Measurements from ENCODE around the gene RBM39. TPM values are rescaled to one million over a fixed set of nuclear protein-coding genes. Genes with fewer than 3 reads are reported as not detected.
"Not testable (repeated sequence)": the region's sequence is repeated elsewhere in the genome, so short reads cannot be mapped to it uniquely, and the experiment has no call there.

The RBM39 gene
- polyA plus RNA-seq, 1 of the 3 experiments (the other 2 are of a cell fraction), result 68.4 TPM

- TF ChIP-seq GATA2 (CRISPR knock-in tag; IDR thresholded peaks at IDR 0.05) (no peak), IRF3 (IDR thresholded peaks at IDR 0.05; ENCODE audit: low read depth, low read length) (no peak), FOXM1 (IDR thresholded peaks at IDR 0.05; ENCODE audit: low read depth) (no peak), MEF2A (IDR thresholded peaks at IDR 0.05; ENCODE audit: borderline replicate concordance, low read depth) (no peak), EP300 (IDR thresholded peaks at IDR 0.05; ENCODE audit: borderline replicate concordance in 1 of 2, low read depth in 1 of 2, low read length in 1 of 2) (no peak), RAD21 (IDR thresholded peaks at IDR 0.05; ENCODE audit: low read length) (no peak), FOXJ3 (CRISPR knock-in tag; IDR thresholded peaks at IDR 0.05) (no peak), JUND (IDR thresholded peaks at IDR 0.05) (no peak)
- TF ChIP-seq, protein P1, sequence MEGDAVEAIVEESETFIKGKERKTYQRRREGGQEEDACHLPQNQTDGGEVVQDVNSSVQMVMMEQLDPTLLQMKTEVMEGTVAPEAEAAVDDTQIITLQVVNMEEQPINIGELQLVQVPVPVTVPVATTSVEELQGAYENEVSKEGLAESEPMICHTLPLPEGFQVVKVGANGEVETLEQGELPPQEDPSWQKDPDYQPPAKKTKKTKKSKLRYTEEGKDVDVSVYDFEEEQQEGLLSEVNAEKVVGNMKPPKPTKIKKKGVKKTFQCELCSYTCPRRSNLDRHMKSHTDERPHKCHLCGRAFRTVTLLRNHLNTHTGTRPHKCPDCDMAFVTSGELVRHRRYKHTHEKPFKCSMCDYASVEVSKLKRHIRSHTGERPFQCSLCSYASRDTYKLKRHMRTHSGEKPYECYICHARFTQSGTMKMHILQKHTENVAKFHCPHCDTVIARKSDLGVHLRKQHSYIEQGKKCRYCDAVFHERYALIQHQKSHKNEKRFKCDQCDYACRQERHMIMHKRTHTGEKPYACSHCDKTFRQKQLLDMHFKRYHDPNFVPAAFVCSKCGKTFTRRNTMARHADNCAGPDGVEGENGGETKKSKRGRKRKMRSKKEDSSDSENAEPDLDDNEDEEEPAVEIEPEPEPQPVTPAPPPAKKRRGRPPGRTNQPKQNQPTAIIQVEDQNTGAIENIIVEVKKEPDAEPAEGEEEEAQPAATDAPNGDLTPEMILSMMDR (IDR thresholded peaks at IDR 0.05), result no peak
These were observed 20.4 kb upstream of the RBM39 start (continued) for GRCh38 chr20:35762461-35762860.

GRCh38 chr20:35761548-35761947, 19.5 kb upstream of the RBM39 start:
- H3K9ac ChIP-seq; H3K27ac ChIP-seq (ENCODE audit: low read depth in 2 of 2, low read length in 1 of 2); H3F3A ChIP-seq (replicated peaks; ENCODE audit: insufficient read depth); H3K9me3 ChIP-seq; H3K4me3 ChIP-seq (ENCODE audit: low read depth in 2 of 2, low read length in 1 of 2); H3K4me1 ChIP-seq (ENCODE audit: control insufficient read depth in 1 of 2, insufficient read depth in 2 of 2, low read depth in 1 of 2, low read length in 1 of 2); POLR2A ChIA-PET; H3K36me3 ChIP-seq (replicated peaks in 1 of 2; ENCODE audit: control insufficient read depth in 1 of 2, insufficient read depth in 2 of 2, low read length in 1 of 2); H4K20me1 ChIP-seq (ENCODE audit: insufficient read depth); H2AFZ ChIP-seq (ENCODE audit: low read depth); H3K4me2 ChIP-seq; H3K27me3 ChIP-seq (ENCODE audit: insufficient read depth); H3K79me2 ChIP-seq (ENCODE audit: insufficient read depth); DNase-seq; H3K9me2 ChIP-seq: not testable (repeated sequence)
- CTCF ChIA-PET, result interaction anchor here (0.8 kb wide), 1 partner anchor 9 kb away, joined by 4 read pairs; no protein-coding TSS in a partner anchor
- WGBS (ENCODE audit: low lambda C conversion rate), result 94% methylated on average over 11 of the region's 11 CpGs

DNA sequence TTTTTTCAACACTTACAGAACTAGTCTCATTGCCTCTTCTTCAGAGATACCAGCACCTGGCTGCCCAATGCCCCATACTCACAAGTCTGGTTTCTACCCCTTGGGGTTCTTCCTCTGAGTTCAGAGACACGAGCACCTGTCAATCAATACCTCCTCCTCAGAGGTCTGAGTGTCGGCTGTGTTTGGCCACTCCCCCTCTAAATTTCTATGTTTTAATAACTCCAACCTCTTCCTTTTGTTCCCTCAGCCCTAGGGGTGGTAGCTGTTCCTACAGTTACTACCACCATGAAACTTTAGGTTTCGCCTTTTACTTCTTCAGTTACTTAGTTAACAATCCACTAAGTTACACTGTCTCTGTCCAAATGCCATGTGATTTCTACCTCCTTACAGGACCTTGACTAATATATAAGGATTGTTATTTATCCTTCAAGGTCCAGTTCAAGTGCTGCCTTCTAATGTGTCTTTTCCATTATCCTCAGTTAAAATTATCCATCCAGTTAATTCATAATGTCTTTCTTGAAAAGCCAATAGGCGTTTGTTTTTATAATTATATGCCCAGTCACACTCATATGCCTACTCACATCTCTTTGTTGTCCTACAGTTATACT, 15.1 kb upstream of the RBM39 start:
- no peaks in the 10 kb centered on the region for H3K9me2 ChIP-seq
- 79% methylated on average over 4 of the region's 4 CpGs for WGBS (ENCODE audit: low lambda C conversion rate)
- no peak overlapping the region for H3K4me2 ChIP-seq
- no peak overlapping the region for H2AFZ ChIP-seq (ENCODE audit: low read depth)
- ChIA-PET CTCF (interaction anchor here (0.7 kb wide), 1 partner anchor 12 kb away, joined by 3 read pairs; no protein-coding TSS in a partner anchor), POLR2A (no interaction called here)
- H3K79me2 ChIP-seq (ENCODE audit: insufficient read depth), result no peaks in the 10 kb centered on the region
- TF ChIP-seq ZBTB33 (IDR thresholded peaks at IDR 0.05; ENCODE audit: borderline replicate concordance, low read depth), result no peak
- no peak for TF ChIP-seq YY1 (IDR thresholded peaks at IDR 0.05; ENCODE audit: low read depth)
- TF ChIP-seq FOXJ3 (CRISPR knock-in tag; IDR thresholded peaks at IDR 0.05), result no peak
- TF ChIP-seq USF1 (IDR thresholded peaks at IDR 0.05; ENCODE audit: borderline replicate concordance, low read depth), result no peak
- TF ChIP-seq RAD21 (IDR thresholded peaks at IDR 0.05; ENCODE audit: low read length), result no peak
- no peak for TF ChIP-seq PBX3 (IDR thresholded peaks at IDR 0.05)
- no peak for TF ChIP-seq CHD2 (IDR thresholded peaks at IDR 0.05; ENCODE audit: low read length, partially characterized antibody)
- no peak for TF ChIP-seq TEAD4 (IDR thresholded peaks at IDR 0.05; ENCODE audit: borderline replicate concordance, insufficient read depth)
- TF ChIP-seq TAF1 (IDR thresholded peaks at IDR 0.05; ENCODE audit: borderline replicate concordance, low read depth, low read length), result no peak
- no peak for TF ChIP-seq SMC3 (IDR thresholded peaks at IDR 0.05; ENCODE audit: low read depth, low read length)
- no peaks in the 10 kb centered on the region for H3K36me3 ChIP-seq (replicated peaks in 1 of 2; ENCODE audit: control insufficient read depth in 1 of 2, insufficient read depth in 2 of 2, low read length in 1 of 2)
- H3K27me3 ChIP-seq (ENCODE audit: insufficient read depth), result no peaks in the 10 kb centered on the region
- H3K9me3 ChIP-seq, result no peaks in the 10 kb centered on the region
- H4K20me1 ChIP-seq (ENCODE audit: insufficient read depth), result no peaks in the 10 kb centered on the region
- no peak overlapping the region for H3K4me3 ChIP-seq (ENCODE audit: low read depth in 2 of 2, low read length in 1 of 2)
- H3K27ac ChIP-seq (ENCODE audit: low read depth in 2 of 2, low read length in 1 of 2), result no peak overlapping the region
- H3K4me1 ChIP-seq (ENCODE audit: control insufficient read depth in 1 of 2, insufficient read depth in 2 of 2, low read depth in 1 of 2, low read length in 1 of 2), result no peaks in the 10 kb centered on the region
- no peak overlapping the region for H3K9ac ChIP-seq
- no peaks in the 10 kb centered on the region for H3F3A ChIP-seq (replicated peaks; ENCODE audit: insufficient read depth)
- DNase-seq, result no peak

Measured in SK-N-SH (cell line).